ENCODE results near the gene CYB5R3.

Gene CYB5R3

DNA sequence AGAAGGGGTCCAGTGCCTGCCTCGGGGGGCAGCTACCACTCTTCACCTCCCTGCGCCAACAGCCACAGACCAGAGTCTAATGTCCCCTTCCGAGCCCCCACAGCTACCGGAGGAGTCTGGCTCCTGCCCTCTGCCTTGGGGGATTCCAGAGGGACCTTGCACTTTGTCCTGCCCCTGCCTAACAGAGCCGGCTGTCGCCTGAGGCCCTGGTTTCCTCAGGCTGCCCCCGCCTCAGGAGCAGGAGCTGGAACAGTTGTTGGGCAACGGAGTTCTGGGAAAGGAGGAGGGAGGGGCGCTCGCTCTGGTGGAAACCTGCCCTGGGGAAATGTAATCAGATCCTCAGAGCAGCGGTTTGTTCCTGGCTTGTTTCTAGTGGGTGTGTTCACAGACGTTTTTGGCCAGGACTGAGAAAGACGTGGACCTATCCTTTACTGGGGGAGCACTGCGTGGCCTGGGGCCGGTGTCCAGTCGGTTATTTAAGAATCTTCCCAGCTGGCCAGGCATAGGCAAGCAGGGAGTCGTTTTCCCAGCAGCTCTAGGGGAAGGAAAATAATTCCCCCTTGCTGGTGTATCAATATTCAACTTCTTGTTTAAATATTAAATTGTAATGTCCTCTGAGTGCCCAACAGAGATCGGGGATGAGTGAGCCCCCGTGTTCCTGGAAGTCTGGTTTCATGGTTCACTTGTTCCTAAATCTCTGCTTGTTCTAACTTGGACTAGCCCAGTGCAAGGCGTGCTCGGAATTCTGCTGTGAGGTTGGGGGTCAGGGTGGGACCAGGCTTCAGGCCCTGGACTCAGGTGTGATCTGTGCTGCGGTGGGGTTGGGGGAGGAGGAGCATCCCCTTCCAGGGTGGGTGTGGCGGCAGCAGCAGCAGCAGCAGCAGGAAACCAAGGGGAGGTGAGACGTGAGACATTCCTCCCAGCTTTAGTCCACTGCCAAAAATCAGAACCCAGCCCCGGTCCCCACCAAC is 39.3 kb upstream of the CYB5R3 start:
- Histone ChIP-seq H3K27ac (ENCODE audit: low read length) (peak overlapping the region; percentile 94), H3K4me3 (ENCODE audit: low read length in 2 of 2) (peak overlapping the region; percentile 40 to 49), H3K4me1 (ENCODE audit: control insufficient read depth, insufficient read depth, low read length) (peaks cover 82% of the 10 kb centered on the region), H3K36me3 (ENCODE audit: control insufficient read depth in 2 of 2, insufficient read depth in 2 of 2, low read length in 2 of 2) (peaks cover 7 to 13% of the 10 kb centered on the region in 2 donors), H3K9me3 (ENCODE audit: control insufficient read depth in 2 of 2, low read length in 2 of 2) (no peaks in the 10 kb centered on the region), H3K27me3 (ENCODE audit: control insufficient read depth in 1 of 2, insufficient read depth in 2 of 2, low read length in 2 of 2) (no peaks in the 10 kb centered on the region), H3K9ac (ENCODE audit: low read length in 2 of 2) (peak overlapping the region; percentile 71 to 82)

DNA sequence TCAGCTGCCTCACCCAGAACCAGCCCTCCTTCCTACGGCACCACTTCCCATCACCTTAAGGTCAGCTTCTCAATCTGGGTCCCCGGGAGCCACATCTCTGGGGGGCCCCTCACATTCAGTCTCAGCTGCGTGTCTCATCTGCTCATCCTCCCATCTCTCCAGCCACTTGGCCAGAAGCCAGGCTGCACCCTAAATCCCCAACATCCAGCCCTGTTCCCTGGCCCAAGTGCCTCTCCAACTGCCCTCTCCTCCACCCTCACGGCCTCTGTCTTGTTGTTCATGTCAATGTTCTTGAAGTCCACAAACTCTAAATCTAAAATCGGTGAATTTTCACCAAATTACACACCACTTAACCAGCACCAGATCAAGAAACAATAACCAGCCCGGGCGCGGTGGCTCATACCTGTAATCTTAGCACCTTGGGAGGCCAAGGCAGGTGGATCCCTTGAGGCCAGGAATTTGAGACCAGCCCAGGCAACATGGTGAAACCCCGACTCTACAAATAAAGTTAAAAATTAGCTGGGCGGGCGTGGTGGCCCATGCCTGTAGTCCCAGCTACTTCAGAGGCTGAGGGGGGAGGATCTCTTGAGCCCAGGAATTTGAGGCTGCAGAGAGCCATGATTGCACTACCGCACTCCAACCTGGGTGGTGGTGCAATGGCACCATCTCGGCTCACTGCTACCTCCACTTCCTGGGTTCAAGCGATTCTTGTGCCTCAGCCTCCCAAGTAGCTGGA is 37.7 kb upstream of the CYB5R3 start:
- Histone ChIP-seq H3K27ac (ENCODE audit: low read length) (peak overlapping the region; percentile 94), H3K9me3 (ENCODE audit: control insufficient read depth in 2 of 2, low read length in 2 of 2) (no peaks in the 10 kb centered on the region), H3K4me1 (ENCODE audit: control insufficient read depth, insufficient read depth, low read length) (peaks cover 90% of the 10 kb centered on the region), H3K4me3 (ENCODE audit: low read length in 2 of 2) (peak overlapping the region in 1 of 2 donors; percentile 40), H3K27me3 (ENCODE audit: control insufficient read depth in 1 of 2, insufficient read depth in 2 of 2, low read length in 2 of 2) (no peaks in the 10 kb centered on the region), H3K36me3 (ENCODE audit: control insufficient read depth in 2 of 2, insufficient read depth in 2 of 2, low read length in 2 of 2) (peaks cover 2 to 3% of the 10 kb centered on the region in 2 donors), H3K9ac (ENCODE audit: low read length in 2 of 2) (peak overlapping the region in 1 of 2 donors; percentile 1)

DNA sequence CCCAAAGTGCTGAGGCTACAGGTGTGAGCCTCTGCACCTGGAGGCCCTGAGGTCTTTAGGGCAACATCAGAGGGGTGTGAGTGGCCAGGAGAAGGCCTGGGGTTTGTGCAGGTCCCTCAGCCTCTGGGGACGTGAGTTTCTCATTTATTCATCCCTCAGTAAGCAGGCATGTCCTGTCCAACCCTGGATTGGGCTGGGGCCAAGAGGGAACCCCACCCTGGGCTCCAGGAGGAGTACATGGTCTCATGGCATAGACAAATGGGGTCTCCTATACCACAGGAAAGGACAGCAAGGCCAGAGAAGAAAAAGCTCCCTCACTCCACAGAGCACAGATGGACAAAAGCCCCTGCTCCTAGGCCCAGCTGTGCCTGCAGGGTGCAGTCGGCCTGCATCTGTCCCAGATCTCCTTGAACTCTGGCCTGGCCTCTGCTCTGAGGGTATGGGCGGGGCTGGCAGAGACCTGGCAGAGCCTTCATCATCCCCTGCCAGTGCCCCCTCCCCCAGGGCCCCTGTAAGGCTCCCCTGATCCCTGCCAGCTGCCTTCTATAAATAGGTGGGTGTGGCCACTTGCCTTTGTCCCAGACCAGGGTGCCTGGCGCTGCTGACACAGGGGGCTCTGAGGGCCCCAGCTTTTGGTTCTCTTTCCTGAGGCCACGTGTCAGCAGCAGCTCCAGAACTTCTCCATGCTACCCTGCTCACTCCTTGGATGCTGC is 36.9 kb upstream of the CYB5R3 start:
- H3K4me1 ChIP-seq (ENCODE audit: control insufficient read depth, insufficient read depth, low read length), result peaks cover 84% of the 10 kb centered on the region
- H3K4me3 ChIP-seq (ENCODE audit: low read length in 2 of 2), result peak overlapping the region in 1 of 2 donors; percentile 40
- H3K9ac ChIP-seq (ENCODE audit: low read length in 2 of 2), result peak overlapping the region in 1 of 2 donors; percentile 1
- H3K27me3 ChIP-seq (ENCODE audit: control insufficient read depth in 1 of 2, insufficient read depth in 2 of 2, low read length in 2 of 2), result no peaks in the 10 kb centered on the region
- H3K36me3 ChIP-seq (ENCODE audit: control insufficient read depth in 2 of 2, insufficient read depth in 2 of 2, low read length in 2 of 2), result peaks cover 2 to 3% of the 10 kb centered on the region in 2 donors
- H3K27ac ChIP-seq (ENCODE audit: low read length), result peak overlapping the region; percentile 94
- no peaks in the 10 kb centered on the region for H3K9me3 ChIP-seq (ENCODE audit: control insufficient read depth in 2 of 2, low read length in 2 of 2)

DNA sequence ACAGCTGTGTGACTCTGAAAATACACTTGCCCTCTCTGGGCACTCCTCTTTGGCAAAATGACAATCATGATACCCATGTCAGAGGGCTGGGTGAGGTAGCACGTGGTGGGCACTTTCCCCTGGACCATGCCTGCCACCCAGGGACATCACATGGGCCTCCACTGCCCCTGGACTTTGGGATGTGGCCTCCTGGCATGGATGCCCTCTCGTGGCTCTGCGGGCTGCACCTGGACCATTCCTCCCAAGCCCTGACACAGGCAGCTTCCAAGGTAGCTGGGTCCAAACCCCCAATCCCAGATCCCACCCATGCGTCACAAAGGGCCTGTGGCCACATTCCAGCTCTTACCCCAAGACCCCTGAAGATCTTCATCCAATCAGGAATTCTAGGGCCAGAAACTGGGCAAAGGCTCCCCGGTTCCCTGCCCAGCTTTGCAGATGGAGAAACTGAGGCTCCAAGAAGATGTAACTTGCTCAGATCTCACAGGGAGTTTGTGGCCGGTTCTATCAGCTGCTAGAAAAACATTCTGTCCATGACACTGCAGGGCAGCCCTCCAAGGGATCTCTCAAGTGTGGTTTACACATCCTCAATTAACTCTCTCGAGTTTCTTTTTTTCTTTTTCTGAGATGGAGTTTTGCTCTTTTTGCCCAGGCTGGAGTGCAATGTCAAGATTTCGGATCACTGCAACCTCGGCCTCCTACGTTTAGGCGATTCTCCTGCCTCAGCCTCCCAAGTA is 35.4 kb upstream of the CYB5R3 start:
- Histone ChIP-seq H3K27ac (ENCODE audit: low read length) (peak overlapping the region; percentile 94), H3K4me1 (ENCODE audit: control insufficient read depth, insufficient read depth, low read length) (peaks cover 85% of the 10 kb centered on the region), H3K9me3 (ENCODE audit: control insufficient read depth in 2 of 2, low read length in 2 of 2) (no peaks in the 10 kb centered on the region), H3K4me3 (ENCODE audit: low read length in 2 of 2) (peak overlapping the region; percentile 1 to 40), H3K36me3 (ENCODE audit: control insufficient read depth in 2 of 2, insufficient read depth in 2 of 2, low read length in 2 of 2) (peaks cover under 1 to 1% of the 10 kb centered on the region in 2 donors), H3K27me3 (ENCODE audit: control insufficient read depth in 1 of 2, insufficient read depth in 2 of 2, low read length in 2 of 2) (no peaks in the 10 kb centered on the region), H3K9ac (ENCODE audit: low read length in 2 of 2) (peak overlapping the region; percentile 51 to 74)

DNA sequence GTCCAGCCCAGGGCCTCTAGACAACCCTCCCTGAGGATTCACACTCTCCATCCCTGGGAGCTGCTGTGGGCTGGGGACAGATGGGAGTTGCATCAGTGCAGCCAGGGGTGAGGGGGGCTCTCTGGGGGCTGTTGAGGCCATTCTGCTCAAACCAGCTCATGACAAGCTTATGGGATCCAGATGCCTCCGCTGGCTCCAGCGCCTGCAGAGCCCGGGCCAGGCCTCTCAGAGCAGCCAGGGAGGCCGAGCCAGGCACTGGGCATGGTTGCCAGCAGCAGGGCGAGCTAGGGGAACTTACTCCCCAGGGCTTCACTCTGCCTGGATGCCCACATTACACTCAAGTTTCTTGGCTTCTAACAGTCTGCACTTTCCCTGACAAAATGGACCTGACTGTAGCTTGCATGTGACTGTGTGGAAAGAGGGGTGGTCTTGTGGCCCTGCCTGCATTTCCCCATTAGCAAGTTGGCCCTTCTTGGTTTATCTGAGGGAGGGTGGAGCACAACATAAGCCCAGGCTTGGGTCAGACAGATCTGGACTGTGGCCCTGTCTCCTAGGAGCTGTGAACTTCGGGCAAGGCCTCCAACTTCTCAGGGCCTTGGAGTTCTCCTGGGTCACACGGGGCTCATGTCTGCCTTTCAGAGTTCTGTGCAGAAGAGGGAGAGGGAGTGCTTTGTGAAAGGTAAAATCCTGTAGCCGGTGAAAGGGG is 34.5 kb upstream of the CYB5R3 start:
- H3K4me3 ChIP-seq (ENCODE audit: low read length in 2 of 2), result peak overlapping the region; percentile 44 to 47
- peaks cover 78% of the 10 kb centered on the region for H3K4me1 ChIP-seq (ENCODE audit: control insufficient read depth, insufficient read depth, low read length)
- H3K27ac ChIP-seq (ENCODE audit: low read length), result peak overlapping the region; percentile 94
- H3K9me3 ChIP-seq (ENCODE audit: control insufficient read depth in 2 of 2, low read length in 2 of 2), result no peaks in the 10 kb centered on the region
- peak overlapping the region; percentile 60 to 74 for H3K9ac ChIP-seq (ENCODE audit: low read length in 2 of 2)
- no peaks in the 10 kb centered on the region for H3K36me3 ChIP-seq (ENCODE audit: control insufficient read depth in 2 of 2, insufficient read depth in 2 of 2, low read length in 2 of 2)
- H3K27me3 ChIP-seq (ENCODE audit: control insufficient read depth in 1 of 2, insufficient read depth in 2 of 2, low read length in 2 of 2), result no peaks in the 10 kb centered on the region

DNA sequence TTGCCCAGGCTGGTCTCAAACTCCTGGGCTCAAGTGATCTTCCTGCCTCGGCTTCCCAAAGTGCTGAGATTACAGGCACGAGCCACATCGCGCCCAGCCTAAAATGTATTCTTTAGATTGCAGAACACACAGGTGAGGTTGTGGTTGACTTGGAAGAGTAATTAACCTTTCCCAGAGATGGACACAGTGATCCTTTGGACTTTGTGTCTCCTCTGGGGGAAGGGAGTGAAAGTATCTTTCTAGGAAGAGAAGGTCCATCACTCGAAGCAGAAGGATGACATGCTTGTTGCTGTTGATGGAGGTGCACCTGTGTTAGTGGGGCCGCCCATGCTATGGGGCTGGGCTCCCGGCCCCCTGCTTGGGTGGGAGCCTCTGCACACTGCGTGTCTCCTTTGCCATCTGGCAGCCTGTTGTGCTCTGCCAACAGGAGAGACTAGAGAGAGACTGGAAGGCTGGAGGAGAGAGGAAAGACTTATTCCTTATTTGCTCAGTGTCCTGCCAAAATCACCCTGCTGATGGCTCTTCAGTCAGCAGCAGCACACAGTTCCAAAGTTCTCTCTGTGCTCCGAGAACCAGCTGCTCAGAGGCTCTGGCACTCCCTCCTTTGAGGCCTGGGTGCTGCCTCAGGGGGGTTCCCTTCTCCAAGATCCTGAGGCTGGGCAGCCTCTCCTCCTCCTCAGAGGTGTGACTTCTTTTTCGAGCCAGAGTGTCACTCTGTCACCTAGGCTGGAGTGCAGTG is 33.1 kb upstream of the CYB5R3 start:
- peaks cover 67% of the 10 kb centered on the region for H3K4me1 ChIP-seq (ENCODE audit: control insufficient read depth, insufficient read depth, low read length)
- H3K36me3 ChIP-seq (ENCODE audit: control insufficient read depth in 2 of 2, insufficient read depth in 2 of 2, low read length in 2 of 2), result no peaks in the 10 kb centered on the region
- no peaks in the 10 kb centered on the region for H3K9me3 ChIP-seq (ENCODE audit: control insufficient read depth in 2 of 2, low read length in 2 of 2)
- H3K27me3 ChIP-seq (ENCODE audit: control insufficient read depth in 1 of 2, insufficient read depth in 2 of 2, low read length in 2 of 2), result no peaks in the 10 kb centered on the region
- no peak overlapping the region for H3K4me3 ChIP-seq (ENCODE audit: low read length in 2 of 2)
- H3K27ac ChIP-seq (ENCODE audit: low read length), result peak overlapping the region; percentile 94
- H3K9ac ChIP-seq (ENCODE audit: low read length in 2 of 2), result peak overlapping the region in 1 of 2 donors; percentile 8

DNA sequence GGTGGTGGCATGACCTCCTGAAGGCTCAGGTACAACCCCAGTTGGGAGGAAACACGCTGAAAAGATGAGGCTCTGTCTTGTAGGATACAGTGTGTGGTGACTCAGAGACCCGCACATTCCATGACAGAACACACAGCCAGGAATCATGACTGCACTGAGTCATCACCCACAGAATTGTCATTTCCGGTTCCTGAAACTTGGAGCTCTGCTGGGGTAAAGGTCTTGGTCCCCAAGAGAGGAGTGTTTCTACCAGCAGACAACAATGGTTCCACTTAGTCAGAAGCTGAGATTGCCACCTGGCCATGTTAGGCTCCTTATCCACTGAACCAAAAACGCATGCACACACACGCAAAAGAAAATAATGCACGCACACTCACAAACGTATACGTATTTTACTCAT is 31.5 kb upstream of the CYB5R3 start:
- H3K4me1 ChIP-seq (ENCODE audit: control insufficient read depth, insufficient read depth, low read length), result peaks cover 55% of the 10 kb centered on the region
- H3K27ac ChIP-seq (ENCODE audit: low read length), result peak overlapping the region; percentile 6
- H3K4me3 ChIP-seq (ENCODE audit: low read length in 2 of 2), result no peak overlapping the region
- no peak overlapping the region for H3K9ac ChIP-seq (ENCODE audit: low read length in 2 of 2)
- H3K9me3 ChIP-seq (ENCODE audit: control insufficient read depth in 2 of 2, low read length in 2 of 2), result no peaks in the 10 kb centered on the region
- H3K27me3 ChIP-seq (ENCODE audit: control insufficient read depth in 1 of 2, insufficient read depth in 2 of 2, low read length in 2 of 2), result no peaks in the 10 kb centered on the region
- H3K36me3 ChIP-seq (ENCODE audit: control insufficient read depth in 2 of 2, insufficient read depth in 2 of 2, low read length in 2 of 2), result no peaks in the 10 kb centered on the region

DNA sequence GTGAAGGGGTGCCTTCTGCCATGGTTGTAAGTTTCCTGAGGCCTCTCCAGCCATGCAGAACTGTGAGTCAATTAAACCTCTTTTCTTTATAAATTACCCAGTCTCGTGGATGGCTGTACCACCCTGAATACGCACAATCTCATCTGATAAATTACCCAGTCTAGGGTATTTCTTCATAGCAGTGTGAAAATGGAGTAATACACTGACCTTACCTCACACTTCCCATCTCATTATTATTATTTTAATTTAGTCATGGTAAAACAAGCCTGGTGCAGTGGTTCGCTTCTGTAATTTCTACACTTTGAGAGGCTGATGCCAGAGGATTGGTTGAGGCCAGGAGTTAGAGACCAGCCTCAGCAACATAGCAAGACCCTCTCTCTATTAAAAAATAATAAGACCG is 30.5 kb upstream of the CYB5R3 start:
- Histone ChIP-seq H3K4me3 (ENCODE audit: low read length in 2 of 2) (no peak overlapping the region), H3K27me3 (ENCODE audit: control insufficient read depth in 1 of 2, insufficient read depth in 2 of 2, low read length in 2 of 2) (no peaks in the 10 kb centered on the region), H3K9me3 (ENCODE audit: control insufficient read depth in 2 of 2, low read length in 2 of 2) (no peaks in the 10 kb centered on the region), H3K9ac (ENCODE audit: low read length in 2 of 2) (no peak overlapping the region), H3K4me1 (ENCODE audit: control insufficient read depth, insufficient read depth, low read length) (peaks cover 45% of the 10 kb centered on the region), H3K36me3 (ENCODE audit: control insufficient read depth in 2 of 2, insufficient read depth in 2 of 2, low read length in 2 of 2) (no peaks in the 10 kb centered on the region), H3K27ac (ENCODE audit: low read length) (no peak overlapping the region)

DNA sequence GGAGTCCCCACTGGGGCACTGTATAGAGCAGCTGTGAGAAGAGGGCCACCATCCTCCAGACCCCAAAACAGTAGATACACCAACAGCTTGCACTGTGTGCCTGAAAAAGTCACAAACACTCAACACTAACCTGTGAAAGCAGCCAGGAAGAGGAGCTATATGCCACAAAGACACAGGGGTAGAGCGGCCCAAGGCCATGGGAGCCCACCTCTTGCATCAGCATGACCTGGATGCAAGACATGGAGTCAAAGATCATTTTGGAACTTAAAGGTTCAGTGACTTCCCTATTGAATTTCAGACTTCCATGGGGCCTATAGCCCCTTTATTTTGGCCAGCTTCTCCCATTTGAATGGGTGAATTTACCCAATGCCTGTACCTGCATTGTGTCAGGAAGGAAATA is 29.7 kb upstream of the CYB5R3 start:
- H3K9me3 ChIP-seq (ENCODE audit: control insufficient read depth in 2 of 2, low read length in 2 of 2), result no peaks in the 10 kb centered on the region
- H3K4me3 ChIP-seq (ENCODE audit: low read length in 2 of 2), result no peak overlapping the region
- no peak overlapping the region for H3K9ac ChIP-seq (ENCODE audit: low read length in 2 of 2)
- H3K4me1 ChIP-seq (ENCODE audit: control insufficient read depth, insufficient read depth, low read length), result peaks cover 41% of the 10 kb centered on the region
- H3K27ac ChIP-seq (ENCODE audit: low read length), result no peak overlapping the region
- H3K36me3 ChIP-seq (ENCODE audit: control insufficient read depth in 2 of 2, insufficient read depth in 2 of 2, low read length in 2 of 2), result no peaks in the 10 kb centered on the region
- H3K27me3 ChIP-seq (ENCODE audit: control insufficient read depth in 1 of 2, insufficient read depth in 2 of 2, low read length in 2 of 2), result no peaks in the 10 kb centered on the region
